Choroid plexus epithelial cell (primary cell): ENCODE results near the gene SNRPB.

ENCODE experiments used
- DNase-seq: peaks from one replicate; pipeline ENCODE4 v3.0.0-alpha.2; 2010; ENCODE audit warnings: low read depth
- H3K4me3 ChIP-seq: 2 replicates; pipeline ENCODE4 v1.5.1; 2011; ENCODE audit warnings: low read depth, mild to moderate bottlenecking, control low read depth, low read length, moderate library complexity
- CTCF ChIP-seq: conservative IDR thresholded peaks from 2 replicates; pipeline ENCODE4 v1.5.1; 2011; ENCODE audit warnings: low read depth, mild to moderate bottlenecking, control low read depth, inconsistent platforms, low read length, moderate library complexity

The SNRPB gene

GRCh38 chr20:2485661-2486060 is 15.1 kb upstream of the SNRPB start:
- DNase-seq, result no peak
- no peak overlapping the region for H3K4me3 ChIP-seq
- no peak for TF ChIP-seq CTCF

GRCh38 chr20:2485080-2485479 is 14.5 kb upstream of the SNRPB start:
- no peak for TF ChIP-seq CTCF
- DNase-seq, result no peak
- H3K4me3 ChIP-seq, result no peak overlapping the region

- no peak for DNase-seq
- no peak for TF ChIP-seq CTCF
- no peak overlapping the region for H3K4me3 ChIP-seq
These were observed 12.9 kb upstream of the SNRPB start for GRCh38 chr20:2483504-2483903.

GRCh38 chr20:2480381-2480780 is 9.8 kb upstream of the SNRPB start:
- TF ChIP-seq CTCF, result no peak
- DNase-seq, result no peak
- no peak overlapping the region for H3K4me3 ChIP-seq

GRCh38 chr20:2476742-2477615 is 6.4 kb upstream of the SNRPB start:
- TF ChIP-seq CTCF, result peak; percentile 9
- H3K4me3 ChIP-seq, result no peak overlapping the region
- DNase-seq, result no peak

GRCh38 chr20:2475850-2476741 is 5.5 kb upstream of the SNRPB start:
- H3K4me3 ChIP-seq, result no peak overlapping the region
- no peak for TF ChIP-seq CTCF
- no peak for DNase-seq
